Skeletal muscle tissue (tissue), 1 donor: ENCODE results near the gene BSDC1. TPM values are rescaled to one million over a fixed set of nuclear protein-coding genes. Genes with fewer than 3 reads are reported as not detected.

ENCODE experiments used
- total RNA-seq: library from RNA; depleted of rRNA; stranded (reverse); fragments of >200 nt; gene quantifications from one replicate; pipeline ENCODE4 v1.2.3, GENCODE V29; 2014

Gene BSDC1
- total RNA-seq, 1 donor from 2014 or later: 37.1 TPM

Other genes starting within 250 kb of the BSDC1 start
- 30.8 TPM for gene TXLNA, start 214.8 kb downstream of the BSDC1 start, total RNA-seq
- gene CCDC28B, start 193.8 kb downstream of the BSDC1 start, total RNA-seq: 58.5 TPM
- gene IQCC, start 188.8 kb downstream of the BSDC1 start, total RNA-seq: 2.6 TPM
- not detected for gene DCDC2B, start 185.4 kb downstream of the BSDC1 start, total RNA-seq
- gene TMEM234, start 172.1 kb downstream of the BSDC1 start, total RNA-seq: 10.4 TPM
- gene EIF3I, start 172.0 kb downstream of the BSDC1 start, total RNA-seq: 171 TPM
- gene FAM167B, start 147.2 kb downstream of the BSDC1 start, total RNA-seq: 1.6 TPM
- gene LCK, start 143.2 kb downstream of the BSDC1 start, total RNA-seq: 2.1 TPM
- gene HDAC1, start 102.4 kb downstream of the BSDC1 start, total RNA-seq: 37.6 TPM
- gene MARCKSL1, start 58.2 kb downstream of the BSDC1 start, total RNA-seq: 31.8 TPM
- gene FAM229A, start 32.0 kb downstream of the BSDC1 start, total RNA-seq: 1.0 TPM
- gene TSSK3, start 31.9 kb downstream of the BSDC1 start, total RNA-seq: 1.0 TPM
- gene ZBTB8B, start 70.6 kb upstream of the BSDC1 start, total RNA-seq: under 0.01 TPM
- 10.4 TPM for gene ZBTB8A, start 145.0 kb upstream of the BSDC1 start, total RNA-seq